ENCODE data around the gene EFNA4.

- TF ChIP-seq, protein P1, sequence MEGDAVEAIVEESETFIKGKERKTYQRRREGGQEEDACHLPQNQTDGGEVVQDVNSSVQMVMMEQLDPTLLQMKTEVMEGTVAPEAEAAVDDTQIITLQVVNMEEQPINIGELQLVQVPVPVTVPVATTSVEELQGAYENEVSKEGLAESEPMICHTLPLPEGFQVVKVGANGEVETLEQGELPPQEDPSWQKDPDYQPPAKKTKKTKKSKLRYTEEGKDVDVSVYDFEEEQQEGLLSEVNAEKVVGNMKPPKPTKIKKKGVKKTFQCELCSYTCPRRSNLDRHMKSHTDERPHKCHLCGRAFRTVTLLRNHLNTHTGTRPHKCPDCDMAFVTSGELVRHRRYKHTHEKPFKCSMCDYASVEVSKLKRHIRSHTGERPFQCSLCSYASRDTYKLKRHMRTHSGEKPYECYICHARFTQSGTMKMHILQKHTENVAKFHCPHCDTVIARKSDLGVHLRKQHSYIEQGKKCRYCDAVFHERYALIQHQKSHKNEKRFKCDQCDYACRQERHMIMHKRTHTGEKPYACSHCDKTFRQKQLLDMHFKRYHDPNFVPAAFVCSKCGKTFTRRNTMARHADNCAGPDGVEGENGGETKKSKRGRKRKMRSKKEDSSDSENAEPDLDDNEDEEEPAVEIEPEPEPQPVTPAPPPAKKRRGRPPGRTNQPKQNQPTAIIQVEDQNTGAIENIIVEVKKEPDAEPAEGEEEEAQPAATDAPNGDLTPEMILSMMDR (IDR thresholded peaks at IDR 0.05), result no peak
- TF ChIP-seq EZH2 (IDR thresholded peaks at IDR 0.05; ENCODE audit: borderline replicate concordance, insufficient read depth, low read depth, low read length, poor library complexity, severe bottlenecking), result no peak
Observed at GRCh38 chr1:155113450-155113980, 50.0 kb downstream of the EFNA4 start.
